Putamen (tissue), 1 donor: ENCODE results near the gene NEK11.

Source experiments
- DNase-seq: peaks from one replicate; pipeline ENCODE4 v3.0.0-alpha.2; 2016; ENCODE audit warnings: low spot score

Gene NEK11

GRCh38 chr3:131223373-131224289 is 197.0 kb downstream of the NEK11 start:
- no peak for DNase-seq

- DNase-seq, result no peak
Measured at GRCh38 chr3:131224886-131225550, 198.3 kb downstream of the NEK11 start.

GRCh38 chr3:131228522-131228921 is 201.8 kb downstream of the NEK11 start:
- no peak for DNase-seq

GRCh38 chr3:131231710-131232389 is 205.2 kb downstream of the NEK11 start:
- no peak for DNase-seq

GRCh38 chr3:131232711-131233267 is 206.1 kb downstream of the NEK11 start:
- DNase-seq, result no peak

DNA sequence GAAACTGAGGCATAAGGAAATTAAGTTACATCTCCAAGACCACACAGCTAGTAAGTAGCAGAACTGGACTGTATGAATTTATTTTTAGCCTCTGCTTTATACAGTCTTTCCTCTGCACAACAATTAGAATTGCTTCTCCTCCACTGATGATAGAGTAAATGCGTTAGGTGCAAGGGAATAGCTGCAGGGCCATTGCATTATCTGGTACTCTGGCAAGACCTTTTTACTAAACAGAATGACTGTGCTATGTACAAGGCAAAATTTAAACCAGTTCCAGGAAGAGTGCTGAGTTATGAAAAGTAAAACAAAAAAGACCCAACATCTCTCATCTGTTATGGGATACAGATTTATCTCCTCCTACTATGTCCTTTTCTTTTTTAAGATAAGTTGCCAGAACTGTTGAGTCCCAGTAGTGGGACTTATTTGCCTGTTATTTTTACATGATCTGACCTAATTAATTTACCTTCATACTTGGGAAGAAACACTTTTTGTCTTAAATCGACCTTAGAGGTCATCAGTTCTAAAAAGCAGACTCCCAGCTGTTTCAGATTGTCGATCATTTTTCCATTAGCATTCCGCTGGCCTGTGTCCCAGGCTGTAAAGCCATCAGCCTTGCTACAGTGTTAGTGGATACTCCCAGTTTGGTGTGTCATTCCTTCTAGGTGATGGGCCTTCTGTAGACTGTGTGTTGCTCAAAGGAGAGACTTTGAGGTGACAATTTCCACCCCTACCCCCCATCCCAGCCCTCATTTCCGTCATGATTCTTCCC is 207.4 kb downstream of the NEK11 start:
- no peak for DNase-seq

DNA sequence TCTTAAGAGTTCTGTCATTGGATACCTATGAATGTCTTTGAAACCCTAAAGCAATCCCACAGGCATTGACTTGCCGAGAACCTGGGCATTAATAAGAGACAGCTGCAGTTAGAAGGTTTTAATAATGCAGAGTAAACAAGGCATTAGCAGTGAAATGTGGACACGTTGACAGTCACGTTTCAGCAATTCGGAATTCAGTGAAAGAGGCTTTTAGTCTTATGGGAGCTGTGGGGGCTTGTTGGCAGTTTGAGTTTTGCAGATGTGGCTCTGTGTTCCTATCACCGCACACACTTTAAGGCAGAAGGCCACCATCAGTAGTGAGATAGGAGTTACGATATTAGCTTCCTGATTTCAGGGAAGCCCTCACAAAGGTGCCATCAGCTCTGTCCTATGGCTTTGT is 209.7 kb downstream of the NEK11 start:
- DNase-seq, result no peak

DNA sequence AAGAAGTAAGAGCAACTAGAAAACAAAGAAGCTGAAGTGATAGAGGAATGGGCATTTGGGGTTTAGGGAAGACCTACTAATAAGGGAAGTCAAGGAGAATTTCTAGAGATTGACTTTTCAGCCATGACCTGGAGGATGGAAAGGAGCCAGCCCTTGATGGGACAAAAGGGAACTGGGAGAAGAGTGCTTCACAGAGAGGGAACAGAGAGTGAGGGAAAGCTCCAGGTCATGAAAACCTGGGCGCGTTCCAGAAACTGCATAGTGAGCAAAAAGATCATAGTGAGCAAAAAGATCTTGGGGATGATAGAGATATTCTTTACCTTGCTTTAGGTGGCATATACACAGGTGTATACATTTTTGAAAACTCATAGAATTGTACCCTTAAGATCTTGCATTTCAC is 211.8 kb downstream of the NEK11 start:
- DNase-seq, result no peak

GRCh38 chr3:131239267-131239666 is 212.6 kb downstream of the NEK11 start:
- no peak for DNase-seq

GRCh38 chr3:131242201-131242600 is 215.5 kb downstream of the NEK11 start:
- DNase-seq, result no peak

DNA sequence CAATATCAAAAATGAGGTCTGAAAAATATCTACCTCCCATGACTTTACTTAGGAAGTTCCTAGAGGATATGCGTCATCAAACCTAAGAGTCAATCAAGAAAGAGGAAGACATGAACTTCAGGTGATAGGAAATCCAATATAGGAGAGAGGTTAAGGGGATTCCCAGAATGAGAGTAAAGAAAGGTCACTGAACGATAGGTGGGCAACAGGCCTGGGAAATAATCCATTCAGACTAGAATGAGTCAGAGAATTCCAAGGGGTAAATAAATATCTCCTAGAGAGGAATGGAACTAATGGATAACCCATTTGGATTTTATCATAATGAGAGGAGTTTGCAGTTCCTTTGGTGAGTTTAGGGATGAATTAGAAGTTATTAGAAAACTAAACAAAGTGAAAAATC is 223.8 kb downstream of the NEK11 start:
- DNase-seq, result no peak

GRCh38 chr3:131260525-131260924 is 233.8 kb downstream of the NEK11 start:
- DNase-seq, result no peak

DNA sequence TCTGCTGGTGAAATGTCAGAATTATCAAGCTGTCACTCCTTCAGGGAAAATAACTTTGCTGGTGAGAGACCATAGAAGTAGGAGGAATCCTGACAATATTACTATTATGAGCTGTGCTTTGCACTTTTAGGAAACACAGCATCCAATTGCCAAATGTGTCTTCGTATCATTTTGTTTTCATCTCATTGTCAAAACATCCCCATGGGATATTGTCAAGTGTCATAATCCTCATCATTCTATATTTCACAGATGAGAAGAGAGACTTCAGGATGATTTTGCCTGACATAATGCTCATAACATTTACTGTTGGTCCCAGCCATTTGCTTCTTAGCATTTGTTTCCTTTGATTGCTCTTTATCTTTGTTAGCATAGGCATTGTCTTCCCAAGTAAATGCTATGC is 234.4 kb downstream of the NEK11 start:
- DNase-seq, result no peak

DNA sequence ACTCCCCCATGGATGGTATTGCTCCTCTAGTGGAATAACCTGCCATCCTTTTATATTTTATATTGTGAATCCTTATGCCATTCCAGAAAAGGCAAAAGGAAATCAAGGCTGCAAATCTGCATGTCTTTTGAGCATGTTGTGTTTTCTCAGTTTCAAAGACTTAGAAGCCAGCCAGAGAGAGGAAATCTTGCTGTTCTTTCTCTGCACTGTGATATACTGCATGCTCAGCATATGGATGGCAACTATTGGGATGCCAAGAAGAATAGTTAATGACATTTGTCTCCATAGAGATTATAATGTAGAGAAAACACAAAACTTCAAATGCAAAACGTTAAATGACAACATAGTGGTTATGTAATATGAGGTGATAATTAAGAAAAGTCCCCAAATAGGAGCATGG is 248.9 kb downstream of the NEK11 start:
- no peak for DNase-seq

DNA sequence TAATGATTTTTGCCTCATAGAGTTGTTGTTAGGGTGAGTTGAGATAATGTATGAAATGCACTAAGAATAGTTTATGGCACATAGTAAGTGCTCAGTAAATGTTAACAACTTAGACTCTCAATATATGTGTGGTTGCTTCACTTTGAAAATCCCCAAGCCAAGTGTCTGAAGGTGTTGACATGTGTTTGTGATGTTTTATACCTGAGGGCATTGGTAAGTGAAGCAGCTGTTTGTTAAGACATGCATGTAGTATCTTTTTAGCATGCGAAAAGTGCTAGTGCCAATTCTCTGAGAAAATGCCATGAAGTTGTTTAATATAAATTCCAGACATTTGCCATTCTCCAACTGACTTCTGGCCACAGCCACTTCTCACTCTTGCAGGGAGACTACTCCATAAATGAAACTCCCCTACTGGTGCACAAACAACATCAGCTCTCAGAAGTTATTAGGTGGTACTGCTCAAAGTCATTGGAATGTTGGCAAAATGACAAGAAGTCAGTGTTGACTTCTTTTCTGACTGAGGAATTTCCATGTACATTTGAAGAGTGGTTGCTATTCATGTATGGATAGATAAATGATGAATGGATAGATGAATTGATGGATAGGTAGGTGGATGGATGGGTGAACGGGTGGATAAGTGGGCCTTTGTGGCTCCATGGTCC is 251.3 kb downstream of the NEK11 start:
- no peak for DNase-seq

DNA sequence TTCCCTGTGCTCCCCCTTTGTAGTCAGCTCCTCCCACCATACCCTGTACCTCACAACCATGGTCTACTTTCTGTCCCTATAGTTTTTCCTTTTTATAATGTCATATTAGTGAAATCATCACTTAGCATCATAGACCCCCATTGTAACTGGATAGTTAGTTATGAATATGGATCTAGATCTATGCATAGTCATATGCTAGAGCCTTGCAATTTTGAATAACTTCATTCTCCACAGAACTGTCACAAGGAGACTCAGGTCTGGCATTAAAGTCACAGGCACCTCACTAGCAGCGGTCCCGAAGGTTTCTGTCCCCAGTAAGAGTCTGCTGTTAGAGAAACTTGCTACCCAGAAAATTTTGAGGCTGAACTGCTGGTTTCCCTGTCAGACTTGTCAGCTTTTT is 252.9 kb downstream of the NEK11 start:
- no peak for DNase-seq

DNA sequence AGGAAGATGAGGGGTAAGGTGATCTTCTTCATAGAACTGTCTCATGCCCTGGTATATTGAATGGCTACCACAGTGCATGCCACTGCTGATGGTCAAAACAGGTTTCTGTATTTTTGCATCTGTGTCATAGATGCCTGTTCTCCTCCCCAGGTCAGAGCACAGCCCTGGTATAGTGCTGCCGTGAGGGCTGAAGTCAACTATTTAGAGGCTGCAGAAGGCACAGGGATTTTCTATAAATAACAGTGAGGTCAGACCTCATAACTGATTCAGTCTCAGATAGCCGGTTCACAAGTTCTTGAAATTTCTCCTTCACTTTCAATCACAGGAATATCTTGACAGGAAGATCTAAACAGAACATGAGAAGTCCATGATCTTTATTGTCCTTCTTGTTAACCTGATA is 255.7 kb downstream of the NEK11 start:
- DNase-seq, result no peak

- DNase-seq, result no peak
Measured at GRCh38 chr3:131282967-131283366, 256.3 kb downstream of the NEK11 start.

GRCh38 chr3:131283862-131284261 is 257.2 kb downstream of the NEK11 start:
- no peak for DNase-seq

DNA sequence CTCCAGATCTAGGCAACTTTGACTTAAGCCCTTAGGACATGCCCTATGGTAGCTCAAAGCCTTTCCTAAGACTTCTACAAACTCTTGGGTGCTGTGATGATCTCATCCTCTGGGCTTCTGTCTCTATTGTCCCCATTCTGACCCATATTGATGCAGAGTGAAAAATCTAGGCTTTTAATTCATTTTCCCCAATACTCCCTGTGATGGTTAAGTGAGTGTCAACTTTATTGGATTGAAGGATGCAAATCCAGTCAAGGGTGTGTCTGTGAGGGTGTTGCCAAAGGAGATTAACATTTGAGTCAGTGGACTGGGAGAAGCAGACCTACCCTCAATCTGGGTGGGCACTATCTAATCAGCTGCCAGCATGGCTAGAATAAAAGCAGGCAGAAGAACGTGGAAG is 257.6 kb downstream of the NEK11 start:
- no peak for DNase-seq

DNA sequence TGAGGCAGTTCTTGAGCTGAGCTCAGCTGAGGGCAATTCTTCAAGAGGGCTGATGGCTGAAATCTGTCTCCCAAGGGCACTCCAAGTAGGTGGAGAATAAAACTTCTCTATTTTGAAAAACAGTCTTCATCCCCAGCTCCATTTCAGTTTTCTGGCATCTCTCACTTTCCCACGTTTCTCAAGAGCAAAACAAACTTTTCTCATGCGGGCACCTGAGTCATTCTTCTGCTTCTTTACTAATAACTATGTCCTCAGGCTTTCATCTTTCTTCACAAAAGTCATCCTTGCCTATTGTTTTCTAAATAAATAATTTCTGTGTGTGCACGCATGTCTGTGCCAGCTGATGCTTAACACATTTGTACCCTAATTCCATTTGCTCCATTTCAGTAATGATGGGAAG is 258.8 kb downstream of the NEK11 start:
- DNase-seq, result no peak
